KBM-7 (cell line): ENCODE data around the gene EAPP.
"Not testable (repeated sequence)": the region's sequence is repeated elsewhere in the genome, so short reads cannot be mapped to it uniquely, and the experiment has no call there.

Experiments used
- DNase-seq: peaks from one replicate; pipeline ENCODE4 v3.0.0-alpha.2; 2015
- in situ Hi-C: fragments of 300-500 bp; cut with MboI; formaldehyde crosslinking; loops from 2 replicates; pipeline ENCODE4 v1.14.3; 2020; ENCODE audit warnings: low sequenced_read_pairs, low pct_unique_long_range_greater_than_20kb, mixed read lengths

EAPP gene

GRCh38 chr14:34540181-34541059 is 919 bp upstream of the EAPP start:
- DNase-seq, in situ Hi-C loops: not testable (repeated sequence)

- no peak for DNase-seq
These were observed 562 bp downstream of the EAPP start for GRCh38 chr14:34538871-34539406.

DNA sequence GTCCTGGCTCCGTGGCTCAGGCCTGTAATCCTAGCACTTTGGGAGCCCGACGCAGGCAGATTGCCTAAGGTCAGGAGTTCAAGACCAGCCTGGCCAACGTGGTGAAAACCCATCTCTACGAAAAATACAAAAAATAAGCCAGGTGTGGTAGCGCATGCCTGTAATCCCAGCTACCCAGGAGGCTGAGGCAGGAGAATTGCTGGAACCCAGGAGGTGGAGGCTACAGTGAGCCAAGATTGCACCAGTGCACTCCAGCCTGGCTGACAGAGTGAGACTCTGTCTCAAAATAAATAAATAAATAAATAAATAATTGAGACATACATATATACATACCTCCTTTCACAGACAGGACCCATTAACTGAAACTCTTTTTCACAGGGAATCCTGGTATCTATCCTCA is 1.4 kb downstream of the EAPP start:
- DNase-seq, in situ Hi-C loops: not testable (repeated sequence)

More at GRCh38 chr14:34538871-34539406, 562 bp downstream of the EAPP start:
- in situ Hi-C loops: no loop called here

DNA sequence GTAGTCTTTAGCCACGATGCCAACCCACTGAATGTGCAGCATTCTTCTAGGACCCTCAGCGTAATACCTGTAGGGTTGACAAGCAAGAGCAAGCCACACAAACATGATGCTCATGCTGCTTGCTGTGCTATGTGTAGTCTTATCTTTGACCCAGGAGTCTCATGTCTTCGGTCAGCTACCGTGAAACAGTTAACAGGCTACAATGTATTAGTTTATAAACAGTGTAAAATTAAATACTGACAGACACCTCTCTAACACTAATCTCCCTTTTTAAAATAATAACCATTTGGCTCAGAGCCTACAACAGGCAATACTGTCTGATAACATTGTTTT is 1.9 kb downstream of the EAPP start:
- in situ Hi-C loops: no loop called here
- no peak for DNase-seq

- DNase-seq: no peak
- in situ Hi-C loops: no loop called here
These were observed 2.4 kb downstream of the EAPP start for GRCh38 chr14:34536951-34537676.

- DNase-seq: no peak
- in situ Hi-C loops: no loop called here
These were observed 11.9 kb downstream of the EAPP start for GRCh38 chr14:34527591-34527990.

- DNase-seq, in situ Hi-C loops: not testable (repeated sequence)
These were observed 15.3 kb downstream of the EAPP start for GRCh38 chr14:34524216-34524615.

- DNase-seq: no peak
- in situ Hi-C loops: no loop called here
These were observed 17.0 kb downstream of the EAPP start for GRCh38 chr14:34522496-34522895.

- in situ Hi-C loops, DNase-seq: not testable (repeated sequence)
These were observed 18.4 kb downstream of the EAPP start for GRCh38 chr14:34521071-34521470.

- in situ Hi-C loops, DNase-seq: not testable (repeated sequence)
These were observed 19.1 kb downstream of the EAPP start for GRCh38 chr14:34520304-34520970.

DNA sequence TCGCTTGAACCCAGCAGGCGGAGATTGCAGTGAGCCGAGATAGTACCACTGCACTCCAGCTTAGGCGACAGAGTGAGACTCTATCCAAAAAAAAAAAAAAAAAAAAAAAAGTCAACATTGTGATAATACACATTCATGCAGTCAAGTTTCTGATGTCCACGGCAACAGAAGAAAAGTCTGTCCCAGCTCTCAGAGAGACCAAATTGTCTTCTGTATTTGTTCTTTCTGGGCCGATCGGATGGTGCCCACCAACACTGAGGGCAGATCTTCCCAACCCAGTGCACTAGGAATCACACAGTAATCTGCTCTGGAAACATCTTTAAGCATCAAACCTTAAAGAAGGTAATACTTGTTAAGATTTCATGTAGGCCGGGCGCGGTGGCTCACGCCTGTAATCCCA is 31.6 kb downstream of the EAPP start:
- DNase-seq: no peak
- in situ Hi-C loops: no loop called here

DNA sequence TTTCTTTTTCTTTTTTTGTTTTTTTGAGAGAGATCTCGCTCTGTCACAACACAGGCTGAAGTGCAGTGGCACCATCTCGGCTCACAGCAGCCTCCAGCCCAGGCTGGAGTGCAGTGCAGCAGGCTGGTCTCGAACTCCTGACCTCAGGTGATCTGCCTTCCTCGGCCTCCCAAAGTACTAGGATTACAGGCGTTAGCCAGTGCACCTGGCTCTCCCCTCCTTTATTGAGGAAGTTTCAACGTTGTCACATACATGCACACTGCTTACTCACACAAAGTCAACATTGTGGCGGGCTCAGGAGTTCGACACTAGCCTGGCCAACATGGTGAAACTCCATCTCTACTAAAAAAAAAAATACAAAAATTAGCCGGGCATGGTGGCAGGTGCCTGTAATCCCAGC is 32.0 kb downstream of the EAPP start:
- in situ Hi-C loops: no loop called here
- DNase-seq: no peak

DNA sequence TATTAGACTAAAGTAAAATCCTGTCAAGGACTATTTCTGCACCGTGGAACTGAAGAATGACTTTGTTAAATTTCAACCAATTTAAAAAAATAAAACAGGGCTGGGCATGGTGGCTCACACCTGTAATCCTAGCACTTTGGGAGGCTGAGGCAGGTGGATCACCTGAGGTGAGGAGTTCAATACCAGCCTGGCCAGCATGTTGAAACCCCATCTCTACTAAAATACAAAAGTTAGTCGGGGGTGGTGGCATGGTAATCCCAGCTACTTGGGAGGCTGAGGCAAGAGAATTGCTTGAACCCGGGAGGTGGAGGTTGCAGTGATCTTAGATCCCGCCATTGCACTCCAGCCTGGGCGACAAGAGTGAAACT is 34.4 kb downstream of the EAPP start:
- in situ Hi-C loops: not testable (repeated sequence)

DNA sequence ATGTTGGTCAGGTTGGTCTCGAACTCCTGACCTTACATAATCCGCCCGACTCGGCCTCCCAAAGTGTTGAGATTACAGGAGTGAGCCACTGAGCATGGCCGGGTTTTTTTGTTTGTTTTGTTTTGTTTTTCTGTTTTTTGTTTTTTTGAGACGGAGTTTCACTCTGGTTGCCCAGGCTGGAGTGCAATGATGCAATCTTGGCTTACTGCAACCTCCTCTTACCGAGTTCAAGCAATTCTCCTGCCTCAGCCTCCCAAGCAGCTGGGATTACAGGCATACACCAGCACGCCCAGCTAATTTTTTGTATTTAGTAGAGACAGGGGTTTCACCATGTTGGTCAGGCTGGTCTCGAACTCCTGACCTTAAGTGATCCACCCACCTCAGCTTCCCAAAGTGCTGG is 35.5 kb downstream of the EAPP start:
- DNase-seq, in situ Hi-C loops: not testable (repeated sequence)

More for the DNA sequence above, 34.4 kb downstream of the EAPP start:
- not testable (repeated sequence) for DNase-seq

GRCh38 chr14:34502545-34503225 is 36.8 kb downstream of the EAPP start:
- no peak for DNase-seq
- in situ Hi-C loops: no loop called here

GRCh38 chr14:34502001-34502400 is 37.5 kb downstream of the EAPP start:
- DNase-seq: no peak
- in situ Hi-C loops: no loop called here

- in situ Hi-C loops: no loop called here
- no peak for DNase-seq
These were observed 38.4 kb downstream of the EAPP start for GRCh38 chr14:34501004-34501580.

DNA sequence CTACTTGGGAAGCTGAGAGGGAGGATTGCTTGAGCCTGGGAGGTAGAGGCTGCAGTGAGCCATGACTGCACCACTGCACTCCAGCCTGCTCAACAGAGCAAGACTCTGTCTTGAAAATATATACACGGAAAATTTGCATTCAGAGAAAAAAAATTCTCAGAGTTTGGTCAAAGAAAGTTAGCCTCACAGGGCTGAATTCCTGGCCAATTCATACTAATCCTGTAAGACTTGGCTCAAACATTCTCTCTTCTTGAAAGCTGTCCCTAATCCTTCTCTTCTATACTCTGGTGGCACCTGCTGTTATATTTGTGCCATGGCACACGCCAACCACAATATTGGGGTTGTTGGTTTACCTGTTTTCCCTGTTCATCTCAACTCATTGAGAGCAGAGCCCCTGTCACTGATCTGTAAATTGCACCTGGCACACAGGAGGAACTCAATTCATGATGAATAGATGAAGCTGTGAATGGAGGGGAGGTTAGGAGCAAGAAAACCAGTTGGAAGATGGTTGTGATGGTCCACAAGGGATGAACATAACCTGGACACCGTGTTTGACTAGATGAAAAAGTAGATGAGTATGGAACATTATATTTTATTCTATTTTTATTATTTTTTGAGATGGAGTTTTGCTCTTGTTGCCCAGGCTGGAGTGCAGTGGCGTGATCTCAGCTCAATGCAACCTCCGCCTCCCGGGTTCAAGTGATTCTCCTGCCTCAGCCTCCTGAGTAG is 40.7 kb downstream of the EAPP start:
- in situ Hi-C loops: no loop called here

More for the DNA sequence above, 40.7 kb downstream of the EAPP start:
- DNase-seq: peak; percentile 59
